Left lung (tissue), 10 donors: ENCODE results near the gene FTO. TPM values are rescaled to one million over a fixed set of nuclear protein-coding genes. Genes with fewer than 3 reads are reported as not detected.

ENCODE experiments used
- ATAC-seq: fragments of 200-7000 bp; cut with Tn5 transposase; one replicate; pipeline ENCODE4 v1.9.1; 2020; ENCODE audit warnings: moderate library complexity
- DNase-seq, 4 donors: peaks; one replicate each; pipeline ENCODE4 v3.0.0-alpha.2; 2013 to 2020
- H3K27ac ChIP-seq, 2 donors: fragments of 200-600 bp; sonication (generic) in 1 of 2; one replicate each; pipeline versions ENCODE4 v1.5.0 to v1.8.0; 2020 to 2021
- H3K27me3 ChIP-seq, 2 donors: fragments of 200-600 bp; sonication (generic) in 1 of 2; one replicate each; pipeline versions ENCODE4 v1.5.0 to v1.8.0; 2020 to 2021
- H3K36me3 ChIP-seq, 2 donors: fragments of 200-600 bp; sonication (generic) in 1 of 2; one replicate each; pipeline versions ENCODE4 v1.5.0 to v1.8.0; 2020 to 2021
- H3K4me1 ChIP-seq, 2 donors: fragments of 200-600 bp; one replicate each; pipeline ENCODE4 v1.8.0; 2021
- H3K4me3 ChIP-seq, 2 donors: fragments of 200-600 bp; sonication (generic) in 1 of 2; one replicate each; pipeline versions ENCODE4 v1.5.0 to v1.8.0; 2020 to 2021; ENCODE audit warnings: mild to moderate bottlenecking in 1 of 2
- H3K9me3 ChIP-seq, 2 donors: fragments of 200-600 bp; sonication (generic) in 1 of 2; one replicate each; pipeline versions ENCODE4 v1.5.0 to v1.8.0; 2020 to 2021
- intact Hi-C, 2 donors: fragments of 100-400 bp; cut with DNase I; formaldehyde crosslinking; loops; one replicate each; pipeline versions ENCODE4 v1.11.2 to v1.14.2; 2022
- polyA plus RNA-seq, 6 donors: library from polyadenylated mRNA; unstranded; fragments of 120-200 nt; gene quantifications; one replicate each; pipeline ENCODE4 v1.2.1, GENCODE V29; 2013; ENCODE audit not compliant: insufficient read length in 6 of 6
- total RNA-seq, 2 donors: library from RNA; stranded (reverse); fragmentation: NEBNext Ultra II Directional; extraction: Animal tissue kit (Norgen Biotek cat#: 25700); gene quantifications; one replicate each; pipeline ENCODE4 v1.2.1, GENCODE V29; 2021
- TF ChIP-seq, protein P1 (sequence below), 2 donors: fragments of 200-600 bp; sonication (generic) in 1 of 2; IDR thresholded peaks; one replicate each; pipeline versions ENCODE4 v1.5.0 to v1.8.0; 2021; ENCODE audit warnings: antibody characterized with exemption in 2 of 2
- donor health status: DM: no; HTN: yes; CAD: no.
- donor health status: DM: no; HTN: no; CAD: no.

FTO gene
- total and polyA plus RNA-seq, 8 donors: 69.0 to 99.6 (median 90.7) TPM

DNA sequence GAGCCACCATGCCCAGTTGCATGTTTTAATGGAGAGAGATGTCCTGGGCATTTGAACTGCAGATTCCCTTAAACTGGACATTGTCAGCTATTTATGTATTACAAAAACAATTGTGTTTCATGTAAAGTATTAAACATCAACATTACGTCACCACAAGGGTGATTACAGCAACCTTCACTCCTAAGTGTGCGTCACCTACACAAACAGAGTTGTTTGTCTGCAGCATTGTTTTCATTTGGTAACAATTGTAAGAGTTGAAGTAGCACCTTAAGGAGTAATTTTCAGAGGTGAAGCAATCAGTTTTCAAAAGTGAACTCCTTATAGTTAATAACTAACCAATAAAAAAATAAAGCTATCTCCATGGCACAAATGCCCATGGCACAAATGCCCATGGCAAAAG, 311.2 kb downstream of the FTO start:
- peak; percentile 62 for ATAC-seq
- H3K9me3 ChIP-seq: peaks cover 0 to 7% of the 10 kb centered on the region in 2 donors
- DNase-seq: no peak

DNA sequence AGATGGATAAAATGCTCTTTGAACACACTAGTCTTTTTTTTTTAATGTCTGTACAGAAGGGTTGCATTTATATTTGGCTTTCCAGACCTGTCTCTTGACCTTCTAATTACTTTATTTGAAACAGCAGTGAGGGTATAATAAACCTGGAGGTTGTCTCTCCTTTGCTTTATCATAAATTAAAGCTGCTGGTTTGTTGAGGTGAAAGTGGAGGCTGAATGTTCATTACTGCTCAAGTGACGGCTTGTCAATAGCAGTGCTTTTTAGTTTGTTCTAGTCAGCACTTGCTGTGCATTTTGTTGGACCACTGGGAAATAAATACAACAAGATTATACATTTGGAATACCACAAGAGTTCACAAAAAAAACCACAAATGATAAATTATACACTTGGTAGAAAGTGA, 318.4 kb downstream of the FTO start:
- no peaks in the 10 kb centered on the region for H3K36me3 ChIP-seq
- no peaks in the 10 kb centered on the region for H3K4me1 ChIP-seq
- ATAC-seq (no peak), DNase-seq (no peak)
- H3K9me3 ChIP-seq: no peaks in the 10 kb centered on the region
- TF ChIP-seq, protein P1, sequence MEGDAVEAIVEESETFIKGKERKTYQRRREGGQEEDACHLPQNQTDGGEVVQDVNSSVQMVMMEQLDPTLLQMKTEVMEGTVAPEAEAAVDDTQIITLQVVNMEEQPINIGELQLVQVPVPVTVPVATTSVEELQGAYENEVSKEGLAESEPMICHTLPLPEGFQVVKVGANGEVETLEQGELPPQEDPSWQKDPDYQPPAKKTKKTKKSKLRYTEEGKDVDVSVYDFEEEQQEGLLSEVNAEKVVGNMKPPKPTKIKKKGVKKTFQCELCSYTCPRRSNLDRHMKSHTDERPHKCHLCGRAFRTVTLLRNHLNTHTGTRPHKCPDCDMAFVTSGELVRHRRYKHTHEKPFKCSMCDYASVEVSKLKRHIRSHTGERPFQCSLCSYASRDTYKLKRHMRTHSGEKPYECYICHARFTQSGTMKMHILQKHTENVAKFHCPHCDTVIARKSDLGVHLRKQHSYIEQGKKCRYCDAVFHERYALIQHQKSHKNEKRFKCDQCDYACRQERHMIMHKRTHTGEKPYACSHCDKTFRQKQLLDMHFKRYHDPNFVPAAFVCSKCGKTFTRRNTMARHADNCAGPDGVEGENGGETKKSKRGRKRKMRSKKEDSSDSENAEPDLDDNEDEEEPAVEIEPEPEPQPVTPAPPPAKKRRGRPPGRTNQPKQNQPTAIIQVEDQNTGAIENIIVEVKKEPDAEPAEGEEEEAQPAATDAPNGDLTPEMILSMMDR (IDR thresholded peaks at IDR 0.05): no peak
- H3K27ac ChIP-seq: no peak overlapping the region
- intact Hi-C loops: no loop called here
- no peaks in the 10 kb centered on the region for H3K27me3 ChIP-seq
- no peak overlapping the region for H3K4me3 ChIP-seq

More for the DNA sequence above, 311.2 kb downstream of the FTO start:
- H3K4me1 ChIP-seq: no peaks in the 10 kb centered on the region
- H3K36me3 ChIP-seq: no peaks in the 10 kb centered on the region
- no peaks in the 10 kb centered on the region for H3K27me3 ChIP-seq
- no peak overlapping the region for H3K27ac ChIP-seq
- TF ChIP-seq, protein P1 (IDR thresholded peaks at IDR 0.05): no peak
- intact Hi-C loops: no loop called here
- no peak overlapping the region for H3K4me3 ChIP-seq

DNA sequence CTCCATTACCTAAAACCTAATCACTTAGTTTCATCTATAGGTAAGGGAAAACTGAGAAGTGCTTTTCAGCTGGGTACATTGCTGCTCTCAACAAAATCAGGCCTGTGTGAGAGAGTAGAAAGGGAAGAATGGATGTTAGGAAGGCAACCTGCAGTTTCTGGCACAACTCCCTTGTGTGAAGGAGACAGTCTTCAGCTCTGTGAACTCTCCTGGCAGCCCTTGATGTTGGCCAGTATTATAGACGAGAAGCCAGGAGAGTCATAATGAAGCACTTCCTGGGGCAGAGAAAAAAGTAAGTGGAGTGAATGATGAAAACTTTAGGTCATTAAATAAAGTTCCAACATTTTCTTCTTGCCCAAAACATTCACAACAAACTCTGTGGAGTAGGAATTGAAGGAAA, 322.5 kb downstream of the FTO start:
- no peak for DNase-seq
- TF ChIP-seq, protein P1 (IDR thresholded peaks at IDR 0.05): no peak
- no peak overlapping the region for H3K27ac ChIP-seq
- no peak overlapping the region for H3K4me3 ChIP-seq
- H3K36me3 ChIP-seq: peaks cover 0 to 5% of the 10 kb centered on the region in 2 donors
- H3K27me3 ChIP-seq: no peaks in the 10 kb centered on the region
- peaks cover 3 to 19% of the 10 kb centered on the region in 2 donors for H3K9me3 ChIP-seq
- ATAC-seq: no peak
- H3K4me1 ChIP-seq: no peaks in the 10 kb centered on the region
- intact Hi-C loops: no loop called here

DNA sequence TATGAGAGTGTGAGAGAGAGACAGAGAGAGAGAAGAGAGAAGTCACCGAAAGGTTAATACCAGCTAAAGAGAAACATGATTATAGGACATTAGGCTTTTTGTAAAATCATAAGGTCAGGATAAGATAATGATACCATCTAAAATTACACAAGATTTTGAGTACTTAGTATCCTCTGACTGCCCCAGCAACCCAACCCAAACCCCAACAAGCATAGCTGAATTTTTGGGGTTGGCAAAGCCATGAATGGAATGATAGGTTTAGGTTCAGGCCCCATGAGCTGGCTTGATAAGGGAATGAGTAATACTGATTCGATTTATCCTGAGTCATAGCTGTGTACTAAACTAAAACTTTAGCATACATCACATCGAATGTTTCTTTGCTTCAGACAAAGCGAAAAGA, 323.1 kb downstream of the FTO start:
- no peak for ATAC-seq
- H3K4me1 ChIP-seq: no peaks in the 10 kb centered on the region
- no peak overlapping the region for H3K4me3 ChIP-seq
- intact Hi-C loops: no loop called here
- H3K27me3 ChIP-seq: no peaks in the 10 kb centered on the region
- no peak for DNase-seq
- H3K9me3 ChIP-seq: peaks cover 3 to 23% of the 10 kb centered on the region in 2 donors
- peaks cover 0 to 5% of the 10 kb centered on the region in 2 donors for H3K36me3 ChIP-seq
- no peak overlapping the region for H3K27ac ChIP-seq
- TF ChIP-seq, protein P1 (IDR thresholded peaks at IDR 0.05): no peak

DNA sequence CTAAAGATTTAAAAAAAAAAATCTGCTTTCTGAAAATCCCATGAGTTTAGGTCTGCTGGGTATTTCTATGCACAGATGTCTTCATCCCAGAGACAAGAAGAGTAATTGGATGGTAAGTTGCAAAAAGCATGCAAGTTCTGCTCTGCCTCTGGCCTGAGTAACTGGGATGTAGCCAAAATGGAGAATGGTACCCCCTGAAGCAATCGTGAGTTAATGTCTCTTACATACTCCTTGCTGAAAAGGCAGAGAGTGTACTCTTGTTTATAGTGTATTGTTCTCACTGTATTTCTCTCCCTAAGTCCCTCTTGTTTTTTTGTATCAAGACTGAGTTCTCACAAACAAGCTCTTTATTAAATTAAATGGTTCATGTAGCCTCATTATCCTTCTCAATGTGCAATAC, 323.6 kb downstream of the FTO start:
- Histone ChIP-seq H3K4me1 (no peaks in the 10 kb centered on the region), H3K27me3 (no peaks in the 10 kb centered on the region), H3K4me3 (no peak overlapping the region), H3K27ac (no peak overlapping the region), H3K36me3 (peaks cover 0 to 5% of the 10 kb centered on the region in 2 donors), H3K9me3 (peaks cover 3 to 23% of the 10 kb centered on the region in 2 donors)
- intact Hi-C loops: no loop called here
- DNase-seq: no peak
- TF ChIP-seq, protein P1 (IDR thresholded peaks at IDR 0.05): no peak
- no peak for ATAC-seq
